Smooth muscle cell (in vitro differentiated cells): ENCODE data around the gene KLHL33. TPM values are rescaled to one million over a fixed set of nuclear protein-coding genes. Genes with fewer than 3 reads are reported as not detected.
"Not testable (repeated sequence)": the region's sequence is repeated elsewhere in the genome, so short reads cannot be mapped to it uniquely, and the experiment has no call there.

Experiments used
- DNase-seq: peaks from one replicate; lab custom pipeline; 2025; ENCODE audit not compliant: unreplicated experiment; lab: John Stamatoyannopoulos, UW
- H2AFZ ChIP-seq: fragments of 200-600 bp; sonication (generic); 2 replicates; pipeline ENCODE4 v1.6.0; 2016; ENCODE audit warnings: antibody characterized with exemption, low read depth, mild to moderate bottlenecking
- H3F3A ChIP-seq: fragments of 200-600 bp; sonication (generic); 2 replicates; pipeline ENCODE4 v1.6.0; 2017; ENCODE audit warnings: antibody characterized with exemption, low read depth
- H3K27ac ChIP-seq: fragments of 200-600 bp; sonication (generic); 2 replicates; pipeline ENCODE4 v1.5.1; 2016; ENCODE audit warnings: low read depth, mild to moderate bottlenecking
- H3K27me3 ChIP-seq: fragments of 200-600 bp; sonication (generic); 2 replicates; pipeline ENCODE4 v1.6.1; 2016; ENCODE audit warnings: low read depth, mild to moderate bottlenecking
- H3K36me3 ChIP-seq: fragments of 200-600 bp; sonication (generic); 2 replicates; pipeline ENCODE4 v1.5.1; 2016; ENCODE audit warnings: low read depth
- H3K4me1 ChIP-seq: fragments of 200-600 bp; sonication (generic); 2 replicates; pipeline ENCODE4 v1.5.1; 2016; ENCODE audit warnings: low read depth
- H3K4me2 ChIP-seq: fragments of 200-600 bp; sonication (generic); 2 replicates; pipeline ENCODE4 v1.6.0; 2016; ENCODE audit warnings: mild to moderate bottlenecking
- H3K4me3 ChIP-seq: fragments of 200-600 bp; sonication (generic); 2 replicates; pipeline ENCODE4 v1.5.1; 2016; ENCODE audit warnings: mild to moderate bottlenecking
- H3K79me2 ChIP-seq: fragments of 200-600 bp; sonication (generic); 2 replicates; pipeline ENCODE4 v1.6.0; 2016; ENCODE audit warnings: low read depth, mild to moderate bottlenecking
- H3K9ac ChIP-seq: fragments of 200-600 bp; sonication (generic); 2 replicates; pipeline ENCODE4 v1.6.0; 2016; ENCODE audit warnings: low read depth
- H3K9me3 ChIP-seq: fragments of 200-600 bp; sonication (generic); replicated peaks from 2 replicates; pipeline ENCODE4 v1.5.1; 2016; ENCODE audit warnings: low read depth
- H4K20me1 ChIP-seq: fragments of 200-600 bp; sonication (generic); 2 replicates; pipeline ENCODE4 v1.6.0; 2016; ENCODE audit warnings: low read depth
- CTCF ChIP-seq: fragments of 200-600 bp; sonication (generic); IDR thresholded peaks from 2 replicates; pipeline ENCODE4 v1.5.1; 2017; ENCODE audit warnings: borderline replicate concordance, mild to moderate bottlenecking, antibody characterized with exemption; ENCODE audit not compliant: insufficient read depth, poor library complexity, severe bottlenecking
- WGBS: methylation state at CpG from one replicate; pipeline ENCODE4 v1.1.7; 2016; ENCODE audit warnings: low lambda C conversion rate; 5-methylcytosine and 5-hydroxymethylcytosine counted together
- polyA plus RNA-seq: library from polyadenylated mRNA; unstranded; fragments of >200 nt; fragmentation: Nextera tagmentation; extraction: Ambion mirVana; gene quantifications from 2 replicates; pipeline ENCODE4 v1.2.1, GENCODE V29; 2016
- total RNA-seq: library from RNA; depleted of rRNA; stranded (reverse); fragments of >200 nt; gene quantifications from 2 replicates; pipeline ENCODE4 v1.2.3, GENCODE V29; 2014

The KLHL33 gene
- total and polyA plus RNA-seq, 2 experiments from 2014 or later, result 0.08 TPM; not detected in 1

GRCh38 chr14:20446889-20447288 lies 10.9 kb upstream of the KLHL33 start:
- 99% methylated on average over 5 of the region's 5 CpGs for WGBS
- no peaks in the 10 kb centered on the region for H3K79me2 ChIP-seq
- H3K27ac ChIP-seq, result no peak overlapping the region
- no peak overlapping the region for H3K9ac ChIP-seq
- no peaks in the 10 kb centered on the region for H3K9me3 ChIP-seq
- DNase-seq, result no peak
- H3K4me3 ChIP-seq, result no peak overlapping the region
- H2AFZ ChIP-seq, result no peak overlapping the region
- H3K27me3 ChIP-seq, result no peaks in the 10 kb centered on the region
- no peak overlapping the region for H3K4me2 ChIP-seq
- no peaks in the 10 kb centered on the region for H3F3A ChIP-seq
- no peaks in the 10 kb centered on the region for H3K4me1 ChIP-seq
- peaks cover 16% of the 10 kb centered on the region for H3K36me3 ChIP-seq
- TF ChIP-seq CTCF, result no peak
- H4K20me1 ChIP-seq, result no peaks in the 10 kb centered on the region

GRCh38 chr14:20443650-20444049 lies 7.7 kb upstream of the KLHL33 start:
- not testable (repeated sequence) for H3K79me2 ChIP-seq, H3K4me3 ChIP-seq, H3K4me1 ChIP-seq, H4K20me1 ChIP-seq, H2AFZ ChIP-seq, H3K27ac ChIP-seq, H3F3A ChIP-seq, H3K4me2 ChIP-seq, H3K9ac ChIP-seq, H3K27me3 ChIP-seq, DNase-seq, H3K9me3 ChIP-seq
- WGBS, result 69% methylated on average over 4 of the region's 4 CpGs
- H3K36me3 ChIP-seq, result peaks cover 11% of the 10 kb centered on the region

- Histone ChIP-seq H3K79me2 (no peaks in the 10 kb centered on the region), H3K4me3 (no peak overlapping the region), H3K27me3 (no peaks in the 10 kb centered on the region), H3F3A (no peaks in the 10 kb centered on the region), H3K27ac (no peak overlapping the region), H3K4me2 (no peak overlapping the region), H3K36me3 (peaks cover 1% of the 10 kb centered on the region), H3K4me1 (no peaks in the 10 kb centered on the region), H2AFZ (no peak overlapping the region), H3K9me3 (no peaks in the 10 kb centered on the region), H4K20me1 (no peaks in the 10 kb centered on the region), H3K9ac (no peak overlapping the region)
- DNase-seq, result no peak
- 93% methylated on average over 2 of the region's 2 CpGs for WGBS
- TF ChIP-seq CTCF, result no peak
Measured at GRCh38 chr14:20441461-20441860, 5.5 kb upstream of the KLHL33 start.

GRCh38 chr14:20440882-20441281 lies 4.9 kb upstream of the KLHL33 start:
- Histone ChIP-seq H3K4me3 (no peak overlapping the region), H3K79me2 (no peaks in the 10 kb centered on the region), H3K9ac (no peak overlapping the region), H3K27ac (no peak overlapping the region), H2AFZ (no peak overlapping the region), H3K36me3 (no peaks in the 10 kb centered on the region), H3K4me2 (no peak overlapping the region), H3K4me1 (no peaks in the 10 kb centered on the region), H3K9me3 (no peaks in the 10 kb centered on the region), H4K20me1 (no peaks in the 10 kb centered on the region), H3F3A (no peaks in the 10 kb centered on the region), H3K27me3 (no peaks in the 10 kb centered on the region)
- no peak for TF ChIP-seq CTCF
- WGBS, result 82% methylated on average over 5 of the region's 5 CpGs
- DNase-seq, result no peak
